ENCODE measurements around the gene CILP.

Gene CILP

DNA sequence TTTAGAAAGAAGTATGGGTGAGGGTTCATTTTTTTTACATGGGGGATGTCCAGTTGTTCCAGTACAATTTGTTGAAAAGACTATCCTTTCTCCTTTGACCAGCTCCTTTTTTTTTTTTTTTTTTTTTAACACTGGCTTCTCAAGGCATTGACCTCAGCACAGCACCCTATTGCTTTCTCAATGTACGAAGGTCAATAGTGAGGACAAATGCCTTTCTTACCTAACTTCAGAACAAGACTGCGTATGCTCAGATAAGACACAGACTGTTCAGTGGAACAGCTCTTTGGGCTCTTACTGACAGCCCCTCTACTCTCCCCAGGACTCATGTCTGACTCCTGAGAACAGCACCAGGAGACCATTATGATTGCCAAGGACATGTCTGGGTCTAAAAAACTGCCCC is 10.4 kb upstream of the CILP start:
- DNase-seq, result no peak

DNA sequence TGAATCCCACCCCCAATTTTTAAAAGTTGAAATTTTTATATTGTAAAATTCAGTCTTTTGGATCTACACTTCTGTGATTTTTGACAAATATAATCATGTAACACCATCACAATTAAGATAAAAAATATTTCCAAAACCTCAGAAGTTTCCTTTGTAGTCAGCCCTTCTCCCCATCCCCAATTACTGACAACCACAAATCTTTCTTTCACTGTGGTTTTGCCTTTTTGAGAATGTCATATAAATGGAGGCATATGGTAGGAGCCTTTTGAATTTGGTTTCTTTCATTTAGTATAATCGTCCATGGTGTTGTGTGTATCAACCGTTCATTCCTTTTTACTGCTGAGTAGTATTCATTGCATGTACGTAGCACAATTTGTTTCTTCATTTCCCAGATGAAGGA is 7.9 kb upstream of the CILP start:
- no peak for DNase-seq

DNA sequence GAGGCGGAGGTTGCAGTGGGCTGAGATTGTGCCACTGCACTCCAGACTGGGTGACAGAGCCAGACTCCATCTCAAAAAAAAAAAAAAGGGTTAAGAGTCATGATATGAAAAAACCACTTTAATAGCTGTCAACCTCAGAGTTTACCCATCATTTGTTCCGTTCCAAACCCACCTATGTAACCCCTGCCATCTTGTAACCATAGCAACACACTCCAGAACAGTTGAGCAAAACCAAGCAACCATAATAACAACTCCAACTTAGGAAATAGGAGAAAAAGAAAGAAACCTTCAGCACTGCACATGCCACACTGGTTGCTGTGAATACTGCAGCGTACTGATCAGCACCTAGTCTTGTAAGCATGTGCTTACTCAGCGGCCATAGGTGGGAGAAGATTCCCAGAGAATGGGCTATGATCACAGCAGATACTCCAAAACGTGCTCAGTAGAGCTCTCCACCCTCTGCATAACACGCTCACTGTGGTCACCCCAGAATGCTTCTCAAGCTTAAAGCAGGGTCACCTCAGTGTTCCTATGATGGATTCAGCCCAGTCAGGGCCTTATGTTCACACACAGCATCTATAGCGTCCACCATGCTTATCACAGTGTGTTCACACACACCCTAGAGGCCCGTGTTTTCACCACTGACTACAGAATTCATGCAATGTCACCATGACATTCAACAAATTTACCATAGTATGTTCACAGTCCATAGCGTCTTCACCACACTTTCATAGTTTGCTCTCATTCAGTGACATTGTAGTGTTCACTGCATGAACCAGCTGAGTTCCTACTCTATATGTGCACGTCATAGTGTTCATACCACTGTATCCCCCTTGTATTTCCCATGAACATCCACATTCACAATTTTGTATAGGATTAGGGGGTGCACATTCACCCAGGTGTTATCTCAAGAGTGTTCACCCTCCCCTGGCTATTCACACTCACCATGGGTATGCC is 6.5 kb upstream of the CILP start:
- DNase-seq, result no peak

DNA sequence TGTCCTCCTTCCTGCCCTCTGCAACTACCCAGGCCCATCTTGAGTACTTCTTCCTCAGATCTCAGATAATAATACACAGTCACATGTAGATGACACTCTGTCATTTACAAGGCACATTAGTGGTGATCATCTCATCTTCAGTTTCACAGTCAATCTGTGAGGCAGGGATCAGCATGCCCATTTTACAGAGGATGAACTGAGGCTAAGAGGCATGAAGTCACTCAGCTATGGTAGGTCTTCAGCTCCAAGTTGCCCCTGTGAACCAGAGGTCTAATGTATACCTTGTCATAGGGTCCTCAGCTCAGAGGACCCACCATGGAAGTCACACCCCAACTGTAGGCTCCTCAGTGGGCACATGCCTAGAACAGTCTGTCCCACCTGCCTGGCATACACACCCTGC is 4.2 kb upstream of the CILP start:
- no peak for DNase-seq

DNA sequence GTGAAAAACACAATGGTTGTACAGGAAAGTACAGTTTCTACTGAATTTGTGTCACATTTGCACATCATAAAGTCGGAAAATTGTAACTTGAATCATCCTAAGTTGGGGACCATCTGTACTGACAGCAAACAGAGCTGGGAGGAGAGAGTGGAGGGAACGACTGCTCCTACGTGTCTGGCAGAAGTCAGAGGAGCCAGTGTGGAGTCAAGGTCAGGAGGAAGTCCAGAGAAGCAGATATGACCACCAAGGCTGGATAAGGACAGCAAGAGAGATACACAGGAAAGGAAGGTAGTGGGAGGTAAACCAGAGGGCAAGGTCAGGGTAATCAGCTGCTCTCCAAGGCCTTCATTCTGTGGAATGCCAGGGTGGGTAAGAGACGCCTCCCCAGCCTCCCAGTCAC is 2.7 kb upstream of the CILP start:
- no peak for DNase-seq

DNA sequence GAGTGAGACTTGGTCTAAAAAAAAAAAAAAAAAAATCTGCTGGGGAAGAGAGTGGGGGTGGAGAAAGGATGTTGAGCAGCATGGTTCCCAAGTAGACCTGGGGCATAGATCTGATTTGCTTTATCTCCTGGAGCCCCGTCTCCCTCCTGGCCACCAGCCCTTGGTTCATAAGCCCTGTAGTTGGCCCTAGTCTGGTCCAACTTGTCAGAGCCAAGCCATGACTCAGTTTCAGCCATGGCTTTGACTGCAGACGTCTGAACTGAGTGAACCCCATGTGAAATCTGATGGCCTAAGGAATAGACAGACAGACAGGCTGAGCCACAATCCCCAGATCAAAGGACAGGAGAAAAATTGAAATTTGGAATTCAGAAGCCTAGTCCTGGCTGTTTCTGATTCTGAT is 2.0 kb upstream of the CILP start:
- DNase-seq, result no peak

DNA sequence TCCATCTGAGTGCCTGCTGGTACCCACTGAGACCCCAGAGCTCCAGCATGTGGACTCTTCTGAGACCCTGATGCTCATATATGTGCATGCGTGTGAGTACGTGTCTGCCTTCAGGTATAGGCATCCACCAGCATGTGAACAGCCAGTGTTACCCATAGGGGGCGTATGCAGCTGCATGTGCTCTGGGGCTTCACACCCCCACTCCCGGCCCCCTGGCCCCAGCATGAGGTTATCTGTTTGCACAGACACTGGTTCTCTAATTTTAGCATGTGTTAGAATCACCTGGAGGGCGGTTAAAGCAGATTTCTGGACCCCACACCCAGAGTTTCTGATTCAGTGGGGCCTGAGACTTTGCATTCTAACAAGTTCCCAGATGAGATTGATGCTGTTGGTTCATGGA is 824 bp upstream of the CILP start:
- peak; percentile 7 for DNase-seq

DNA sequence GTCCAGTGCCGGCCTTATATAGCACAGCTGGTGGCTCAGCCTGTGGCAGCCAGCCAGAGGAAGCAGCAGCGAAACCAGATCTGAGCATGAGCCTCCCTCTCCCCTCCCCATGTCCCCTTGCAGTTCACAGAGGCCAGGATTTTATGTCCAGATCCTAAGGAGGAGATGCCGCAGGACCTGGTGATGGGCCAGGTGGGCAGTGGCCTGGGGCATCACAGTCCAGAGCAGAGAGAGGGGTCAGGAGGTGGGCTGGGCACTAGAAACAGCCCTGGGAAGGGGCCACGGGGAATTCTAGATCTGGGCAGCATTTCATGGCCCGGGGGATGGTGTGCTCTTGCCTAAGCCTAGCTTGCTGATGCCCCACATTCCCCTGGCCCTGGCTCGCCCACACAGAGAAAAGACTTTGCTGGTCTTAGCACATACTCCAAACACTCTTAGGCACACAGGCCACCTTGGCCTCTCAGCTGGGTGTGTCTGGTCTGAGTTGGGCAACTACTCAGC is 259 bp upstream of the CILP start:
- peak; percentile 67 for DNase-seq

DNA sequence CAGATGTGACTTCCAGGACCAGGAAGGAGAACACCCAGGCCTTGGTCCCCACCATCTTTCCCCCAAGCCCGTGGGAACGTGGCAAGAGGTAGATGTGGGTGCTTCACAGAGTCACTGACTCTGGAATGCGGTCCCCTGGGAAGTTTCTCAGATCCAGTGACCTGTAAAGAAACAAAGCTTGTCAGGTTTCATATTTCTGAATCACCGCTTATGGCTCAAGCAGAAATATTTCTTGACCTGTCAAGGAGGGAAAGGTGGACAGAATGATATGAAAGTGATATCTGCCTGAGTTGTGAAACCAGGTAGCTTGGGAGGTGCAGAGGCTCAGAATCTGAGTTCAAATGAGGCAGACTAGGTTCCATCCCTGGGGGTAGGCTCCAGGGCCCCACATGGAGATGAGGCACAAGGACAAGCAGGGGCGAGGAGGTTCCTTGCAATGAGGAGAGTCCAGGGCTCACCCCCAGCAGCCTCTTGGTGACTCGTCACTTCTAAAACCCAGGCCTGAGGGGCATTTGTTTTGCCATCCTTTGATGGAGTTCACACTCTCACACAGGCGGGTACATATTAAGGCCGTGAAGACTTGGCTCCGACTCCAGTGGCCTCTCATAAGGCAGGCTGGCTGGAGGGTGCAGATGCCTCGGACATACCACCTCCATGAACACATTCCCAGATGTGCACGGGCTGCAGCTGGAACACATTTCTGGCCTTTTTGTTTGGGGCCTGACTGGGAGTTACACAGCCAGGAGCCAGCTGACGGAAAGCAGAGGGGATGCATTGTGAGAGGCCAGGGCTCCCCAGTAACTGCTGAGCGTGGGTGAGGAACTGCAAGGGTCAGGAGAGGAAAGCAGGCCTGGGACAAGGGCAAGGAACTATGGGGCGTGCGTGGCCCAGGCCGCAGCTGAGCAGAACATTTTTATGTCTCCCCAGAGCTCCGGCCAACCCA is 1.3 kb downstream of the CILP start:
- no peak for DNase-seq

DNA sequence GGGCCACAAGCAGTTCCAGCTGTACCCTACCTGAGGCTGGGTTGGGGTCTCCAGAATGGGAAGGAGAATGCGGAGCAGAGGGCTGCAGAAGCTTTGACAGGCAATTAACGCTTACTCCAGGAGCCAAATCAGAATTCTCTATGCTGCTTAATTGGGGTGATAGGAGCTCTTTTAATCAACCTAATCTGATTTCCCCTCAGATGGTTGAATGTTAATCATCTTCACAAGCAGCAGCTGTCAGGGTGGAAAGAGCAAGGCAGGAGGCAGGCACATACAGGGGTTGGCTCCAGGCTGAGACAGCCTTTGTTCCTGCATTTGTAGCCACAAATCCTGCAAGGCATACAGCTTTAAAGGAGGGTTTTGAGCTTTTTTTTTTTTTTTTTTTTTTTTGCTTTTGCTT is 2.6 kb downstream of the CILP start:
- DNase-seq, result no peak

DNA sequence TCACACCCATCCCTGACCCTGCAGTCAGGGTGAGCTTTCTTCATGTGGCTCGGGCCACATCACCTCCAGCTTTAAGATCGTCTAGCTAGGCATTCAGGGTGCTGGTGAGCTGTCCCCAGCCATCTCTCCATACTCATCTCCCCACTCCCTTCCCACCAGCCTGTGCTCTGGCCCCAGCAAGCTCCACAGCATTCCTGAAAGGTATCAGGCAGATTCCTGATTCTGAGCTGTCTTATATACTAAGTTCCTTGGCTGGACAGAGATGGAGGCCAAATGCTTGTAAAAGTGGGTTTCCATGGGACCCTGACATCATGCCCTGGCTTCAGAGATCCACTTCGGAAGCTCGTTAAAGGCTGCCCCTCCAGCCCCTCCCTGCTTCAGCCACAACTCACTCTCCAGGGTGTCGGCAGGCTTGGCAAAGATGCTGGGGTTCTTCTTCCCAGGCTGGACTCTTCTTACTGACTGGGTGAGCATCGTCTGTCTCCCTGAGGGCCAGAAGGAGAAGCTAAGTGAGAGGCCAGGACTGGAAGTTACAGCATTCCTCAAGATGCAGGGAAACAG is 3.9 kb downstream of the CILP start:
- no peak for DNase-seq

DNA sequence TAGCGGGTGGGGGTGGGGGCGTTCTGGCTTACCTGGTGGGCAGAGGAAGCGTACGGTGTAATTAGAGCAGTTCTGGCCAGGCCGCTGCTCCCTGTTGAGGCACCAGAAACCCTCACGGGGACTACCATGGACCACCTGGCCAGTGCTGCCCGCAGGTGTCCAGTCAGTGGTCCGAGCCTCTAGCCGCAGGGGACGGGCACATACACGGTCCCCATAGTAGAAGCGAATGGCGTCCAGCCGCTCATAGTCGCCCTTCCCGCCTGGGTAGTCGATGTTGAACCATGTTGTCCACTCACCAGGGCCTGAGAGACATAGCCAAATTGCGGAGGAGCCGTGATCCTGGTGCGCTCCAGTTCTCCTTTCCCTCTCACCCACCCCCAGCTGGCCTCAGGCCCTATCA is 4.5 kb downstream of the CILP start:
- DNase-seq, result no peak

DNA sequence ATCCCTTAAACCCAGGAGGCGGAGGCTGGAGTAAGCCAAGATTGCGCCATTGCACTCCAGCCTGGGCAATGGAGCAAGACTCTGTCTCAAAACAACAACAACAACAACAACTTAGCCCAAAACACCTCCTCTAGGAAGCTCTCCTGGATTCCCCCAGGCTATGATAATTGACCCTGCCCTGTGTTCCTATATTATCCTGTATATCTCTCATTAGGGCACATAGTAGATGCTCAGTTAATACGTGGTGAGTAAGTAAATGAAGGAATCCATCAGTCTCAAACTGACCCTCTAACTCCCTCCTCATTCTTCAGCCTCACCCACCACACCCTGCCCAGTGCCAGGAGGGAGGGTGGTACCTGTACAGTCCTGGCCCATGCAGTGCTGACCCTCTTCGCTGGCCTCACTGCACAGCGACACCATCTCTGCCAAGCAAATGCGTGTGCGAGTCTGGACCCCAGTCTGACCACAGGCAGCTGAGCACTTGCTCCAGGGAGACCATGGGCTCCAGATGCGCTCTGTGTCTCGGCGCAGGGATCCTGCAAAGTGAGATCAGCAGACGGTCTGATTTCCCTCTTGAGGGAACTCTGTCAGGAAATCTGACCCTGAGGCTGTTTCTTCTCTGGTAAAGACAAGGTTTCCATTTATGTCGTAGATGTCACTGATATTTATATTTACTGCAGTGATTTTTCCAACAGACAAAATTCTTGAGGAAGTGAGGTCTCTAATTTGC is 6.2 kb downstream of the CILP start:
- DNase-seq, result no peak

DNA sequence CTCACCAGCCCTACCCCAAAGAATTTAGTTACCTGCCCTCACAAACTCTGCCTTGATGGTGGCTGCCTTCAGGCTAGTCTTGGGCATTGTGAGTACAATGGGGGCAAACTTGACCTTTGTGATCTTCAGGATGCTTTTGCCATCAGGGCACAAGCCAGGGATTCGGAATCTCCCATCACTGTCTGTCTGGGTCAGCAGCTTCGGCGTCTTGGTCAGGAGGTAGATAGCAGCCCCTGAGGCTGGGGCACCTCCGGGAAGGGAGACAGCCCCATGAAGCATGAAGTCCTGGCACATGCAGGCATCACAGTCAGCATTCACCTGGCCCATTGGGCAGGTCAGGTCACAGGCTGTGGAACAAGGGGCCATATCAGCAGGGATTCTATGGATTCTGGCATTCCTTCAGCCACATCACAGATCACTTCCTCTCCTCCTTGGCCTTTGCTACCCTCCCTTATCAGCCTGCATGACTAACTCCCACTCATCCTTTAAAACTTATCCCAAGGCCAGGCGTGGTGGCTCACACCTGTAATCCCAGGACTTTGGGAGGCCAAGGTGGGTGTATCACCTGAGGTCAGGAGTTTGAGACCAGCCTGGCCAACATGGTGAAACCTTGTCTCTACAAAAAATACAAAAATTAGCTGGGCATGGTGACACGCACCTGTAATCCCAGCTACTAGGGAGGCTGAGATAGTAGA is 6.9 kb downstream of the CILP start:
- DNase-seq, result no peak

DNA sequence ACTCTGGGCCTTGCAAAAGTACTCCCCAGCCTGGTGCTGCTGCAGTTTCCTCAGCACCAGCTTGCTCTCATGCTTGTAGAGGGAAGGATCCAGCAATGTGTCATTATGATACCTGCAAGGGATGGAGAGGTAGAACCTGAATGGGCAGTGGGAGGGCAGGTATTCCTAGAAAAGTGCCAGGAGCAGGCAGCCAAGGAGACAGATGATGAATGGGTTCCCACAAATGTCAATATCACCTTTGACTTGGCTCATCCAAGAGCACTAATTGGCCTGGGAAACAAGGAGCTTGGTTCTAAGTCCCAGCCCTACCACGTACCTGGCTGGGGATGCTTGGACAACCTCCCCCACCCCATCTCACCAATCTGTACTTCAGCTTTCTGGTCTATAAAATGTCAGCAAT is 9.4 kb downstream of the CILP start:
- DNase-seq, result no peak

DNA sequence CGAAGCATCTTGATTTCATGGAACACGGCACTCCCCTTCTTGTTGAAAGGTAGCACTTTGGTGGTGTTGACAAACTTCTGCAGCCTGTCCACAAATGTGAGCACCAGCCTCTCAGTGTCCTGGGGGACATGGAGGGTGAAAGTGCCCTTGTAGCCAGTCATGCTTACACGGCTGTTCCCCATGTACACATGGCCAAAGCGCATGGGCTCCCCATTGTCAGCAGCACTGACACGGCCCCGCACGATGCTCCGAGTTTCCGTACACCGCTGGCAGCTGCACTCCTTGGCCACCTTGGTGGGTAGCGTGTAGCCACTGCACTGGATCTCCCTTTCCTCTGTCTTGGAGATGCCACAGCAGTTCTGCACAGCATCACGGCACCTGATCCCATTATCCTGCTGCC is 12.7 kb downstream of the CILP start:
- DNase-seq, result no peak

DNA sequence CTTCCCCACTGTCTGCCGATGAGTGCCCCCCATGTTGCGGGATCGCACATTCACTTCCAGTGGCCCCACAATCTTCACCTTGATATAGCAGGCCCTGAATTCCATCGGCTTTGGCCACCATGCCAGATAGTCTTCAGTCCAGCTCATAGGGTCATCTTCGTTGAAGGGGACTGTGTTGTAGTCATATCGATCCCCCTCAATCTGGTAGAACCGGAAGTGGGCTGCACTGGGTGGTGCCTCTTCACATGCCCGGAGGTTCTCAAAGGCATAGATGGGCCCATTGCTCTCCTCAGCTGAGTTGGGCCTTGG is 14.0 kb downstream of the CILP start:
- DNase-seq, result no peak

DNA sequence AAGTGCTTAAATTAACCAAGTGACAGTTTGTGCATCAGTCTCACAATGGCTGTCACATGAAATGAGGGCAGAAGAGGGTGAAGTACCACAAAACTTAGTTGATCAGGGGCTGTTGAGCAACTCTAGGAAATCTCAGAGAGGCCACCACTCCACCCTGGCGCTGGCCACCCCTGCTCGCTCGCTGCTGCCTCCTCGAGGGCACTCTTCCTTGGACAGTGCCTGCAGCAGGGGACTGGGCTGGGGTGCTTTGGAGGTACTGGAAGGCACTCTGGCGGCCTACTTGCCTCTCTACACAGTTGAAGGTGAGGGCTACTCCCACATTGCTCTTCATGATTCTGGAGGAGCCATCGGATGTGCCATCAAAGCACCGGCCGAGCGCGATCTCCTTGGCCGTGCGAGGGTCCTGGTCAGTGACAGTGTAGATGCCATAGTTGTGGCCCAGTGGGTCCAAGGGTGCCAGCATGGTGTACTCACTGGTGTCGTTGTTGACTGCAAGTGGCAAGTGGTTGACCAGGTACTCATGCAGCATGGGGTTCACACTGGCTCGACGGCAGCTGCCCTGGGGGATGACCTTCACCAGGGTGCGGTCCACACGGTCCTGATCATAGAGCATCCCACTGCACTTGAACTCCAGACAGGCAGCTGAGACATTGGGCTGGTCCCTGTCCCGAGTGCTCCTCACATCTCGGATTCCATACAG is 14.5 kb downstream of the CILP start:
- no peak for DNase-seq

DNA sequence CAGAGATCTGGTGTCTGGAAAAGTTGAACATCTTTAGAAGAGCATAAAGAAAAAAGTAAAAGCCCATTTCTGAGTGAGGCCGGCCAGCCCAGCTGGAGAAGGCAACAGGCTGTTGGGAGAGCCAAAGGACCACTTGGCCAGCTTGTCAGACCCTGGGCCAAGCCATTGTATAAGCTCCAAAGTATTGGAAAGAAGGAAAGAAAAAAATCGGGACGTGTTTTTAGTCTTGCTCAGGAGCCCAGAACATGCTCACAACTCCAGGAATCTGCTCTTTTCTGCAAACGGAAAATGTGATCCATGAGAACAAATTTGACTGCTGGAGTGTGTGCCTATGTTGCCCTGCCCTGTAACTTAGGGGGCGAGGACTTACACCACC is 15.7 kb downstream of the CILP start:
- no peak for DNase-seq

DNA sequence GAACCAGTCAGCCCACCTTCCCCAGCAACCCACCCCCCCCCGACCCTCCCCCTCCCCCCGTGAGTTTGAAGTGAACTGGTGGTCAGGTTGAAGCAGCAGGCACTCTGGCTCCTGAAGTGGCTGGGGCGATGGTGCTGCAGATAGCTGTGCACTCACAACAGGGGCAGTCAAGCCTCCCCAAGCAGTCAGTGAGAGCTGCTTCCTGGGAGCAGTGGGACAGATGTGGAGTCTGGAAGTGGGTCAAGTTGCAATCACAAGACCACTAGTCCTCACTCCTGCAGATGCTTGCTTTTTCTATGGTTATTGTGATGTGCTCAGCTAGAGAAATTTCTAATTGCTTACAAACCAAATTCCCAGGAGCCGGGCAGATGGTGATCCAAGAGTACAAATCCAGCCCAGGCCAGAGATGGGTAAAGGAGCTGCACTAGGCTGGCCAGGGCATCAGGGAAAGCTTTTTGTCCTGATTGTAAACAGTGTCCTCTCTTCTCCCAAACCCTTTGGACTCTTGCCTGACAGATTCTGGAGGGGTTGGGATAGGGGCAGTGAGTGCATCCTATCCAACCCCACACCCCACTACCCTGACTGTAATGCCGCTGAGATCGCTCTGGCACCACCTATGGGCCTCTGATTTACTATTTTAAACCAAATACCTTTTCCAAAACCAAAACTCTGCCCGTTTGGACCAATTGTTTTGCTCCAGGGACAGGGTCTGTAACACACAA is 16.3 kb downstream of the CILP start:
- DNase-seq, result no peak

DNA sequence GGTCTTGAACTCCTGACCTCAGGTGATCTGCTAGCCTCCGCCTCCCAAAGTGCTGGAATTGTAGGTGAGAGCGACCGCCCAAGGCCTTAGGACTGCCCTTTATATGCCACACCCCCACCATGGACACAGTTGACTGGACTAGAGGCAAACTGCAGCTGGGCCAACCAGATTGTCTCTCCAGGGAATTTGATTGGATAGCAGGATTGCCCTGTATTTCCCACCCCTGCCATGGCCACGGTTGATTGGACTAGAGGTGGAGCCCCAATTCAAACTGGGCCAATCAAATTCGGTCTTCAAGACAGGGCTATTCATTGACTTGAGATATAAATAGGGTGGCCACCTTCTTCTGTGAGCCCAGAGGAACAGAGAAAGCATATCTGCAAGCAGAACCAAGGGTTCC is 19.3 kb downstream of the CILP start:
- DNase-seq, result peak; percentile 19

All from fibroblast of skin of scalp (primary cell).